Measurements from ENCODE around the gene COL20A1.
A peak's percentile ranks its signal among the peaks of the same experiment; 100 is the strongest.
"Not testable (repeated sequence)": the region's sequence is repeated elsewhere in the genome, so short reads cannot be mapped to it uniquely, and the experiment has no call there.

The COL20A1 gene

GRCh38 chr20:63247671-63248228 is 45.2 kb upstream of the COL20A1 start:
- no peak overlapping the region for H4K91ac ChIP-seq (ENCODE audit: low read depth, low read length)
- no peak overlapping the region for H3K4me3 ChIP-seq (ENCODE audit: low read depth, low read length)
- H2BK5ac ChIP-seq (ENCODE audit: low read depth, low read length, poor library complexity): no peak overlapping the region
- WGBS (ENCODE audit: extremely low coverage, insufficient coverage, insufficient read length): no CpG with 5 or more reads among the region's 24 CpGs
- H3K4me2 ChIP-seq (ENCODE audit: low read length): no peak overlapping the region
- H4K8ac ChIP-seq (ENCODE audit: low read depth, low read length): no peak overlapping the region
- H3K4me1 ChIP-seq (ENCODE audit: control insufficient read depth in 1 of 2, insufficient read depth in 2 of 2, low read length in 2 of 2): peaks cover 2 to 10% of the 10 kb centered on the region in 2 experiments
- no peak overlapping the region for H2AFZ ChIP-seq (ENCODE audit: insufficient read depth, low read length, poor library complexity)
- no peak overlapping the region for H3K27ac ChIP-seq (ENCODE audit: low read depth, low read length)
- no peak overlapping the region for H3K9ac ChIP-seq (ENCODE audit: low read length)
- peak overlapping the region; percentile 8 for H2AK5ac ChIP-seq (ENCODE audit: low read length)
- no peak overlapping the region for H2BK120ac ChIP-seq (ENCODE audit: insufficient read depth, low read length, poor library complexity)
- peaks cover 7% of the 10 kb centered on the region for H3K79me1 ChIP-seq (ENCODE audit: low read length)
- H2BK12ac ChIP-seq (ENCODE audit: low read length): no peak overlapping the region
- H3K18ac ChIP-seq (ENCODE audit: low read length): no peak overlapping the region
- H3K23ac ChIP-seq (ENCODE audit: low read length): no peak overlapping the region
- H3K4ac ChIP-seq (ENCODE audit: low read depth, low read length): no peak overlapping the region
- peaks cover 2% of the 10 kb centered on the region for H3K79me2 ChIP-seq (ENCODE audit: control insufficient read depth, insufficient read depth, low read length, poor library complexity)
- no peak overlapping the region for H4K12ac ChIP-seq (ENCODE audit: low read depth, low read length)
- H3K27me3 ChIP-seq (ENCODE audit: insufficient read depth, low read length): peaks cover 3% of the 10 kb centered on the region
- no peak for DNase-seq
- H3K9me3 ChIP-seq (ENCODE audit: insufficient read depth, low read depth, low read length): peaks cover under 1% of the 10 kb centered on the region
- H3K36me3 ChIP-seq (ENCODE audit: control insufficient read depth in 1 of 2, insufficient read depth in 2 of 2, low read length in 2 of 2): peaks cover 15 to 30% of the 10 kb centered on the region in 2 experiments
- H3K14ac ChIP-seq (ENCODE audit: low read length): no peak overlapping the region

DNA sequence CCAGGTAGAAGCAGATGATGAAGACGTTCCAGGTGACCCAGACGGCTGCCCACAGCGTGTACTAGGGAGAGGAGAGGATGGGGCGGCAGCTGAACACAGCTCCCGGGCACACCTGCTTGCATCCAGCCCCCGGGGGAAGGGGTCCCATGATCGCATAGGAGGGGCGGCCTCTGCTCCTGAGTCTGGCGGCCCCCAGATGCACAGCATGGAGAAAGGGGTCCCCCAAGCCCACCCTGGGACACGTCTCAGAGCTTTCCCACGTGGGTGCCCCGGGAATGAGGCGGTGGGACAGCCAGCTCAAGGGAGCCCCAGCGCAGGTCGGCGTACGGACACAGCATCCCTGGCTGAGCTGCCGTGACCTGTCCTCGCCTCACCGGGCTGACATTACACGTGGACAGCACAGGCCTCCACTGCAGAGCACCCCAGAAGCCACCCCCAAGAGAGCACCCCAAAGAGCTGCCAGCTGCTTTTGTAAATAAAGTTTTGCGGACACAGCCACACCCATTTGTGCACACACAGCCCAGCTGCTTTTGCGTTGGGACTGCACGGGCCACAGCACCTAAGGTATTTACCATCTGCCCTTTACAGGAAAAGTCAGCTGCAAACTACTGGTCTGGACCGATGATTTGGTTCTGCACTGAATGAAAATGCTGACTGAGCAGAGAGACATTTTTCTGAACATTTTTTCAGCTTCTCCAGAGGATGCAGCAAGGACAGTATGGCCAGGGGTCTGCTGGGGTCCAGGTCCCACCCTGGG is 44.0 kb upstream of the COL20A1 start:
- Histone ChIP-seq H3K79me2 (ENCODE audit: control insufficient read depth, insufficient read depth, low read length, poor library complexity) (peaks cover 8% of the 10 kb centered on the region), H2BK120ac (ENCODE audit: insufficient read depth, low read length, poor library complexity) (no peak overlapping the region), H4K12ac (ENCODE audit: low read depth, low read length) (no peak overlapping the region), H4K91ac (ENCODE audit: low read depth, low read length) (no peak overlapping the region), H2AK5ac (ENCODE audit: low read length) (no peak overlapping the region), H3K4me1 (ENCODE audit: control insufficient read depth in 1 of 2, insufficient read depth in 2 of 2, low read length in 2 of 2) (peaks cover 6 to 16% of the 10 kb centered on the region in 2 experiments), H3K9ac (ENCODE audit: low read length) (no peak overlapping the region), H3K18ac (ENCODE audit: low read length) (no peak overlapping the region), H3K4me2 (ENCODE audit: low read length) (no peak overlapping the region), H3K14ac (ENCODE audit: low read length) (no peak overlapping the region), H3K4me3 (ENCODE audit: low read depth, low read length) (no peak overlapping the region), H3K27ac (ENCODE audit: low read depth, low read length) (no peak overlapping the region), H2BK5ac (ENCODE audit: low read depth, low read length, poor library complexity) (no peak overlapping the region), H2AFZ (ENCODE audit: insufficient read depth, low read length, poor library complexity) (no peak overlapping the region), H4K8ac (ENCODE audit: low read depth, low read length) (no peak overlapping the region), H3K9me3 (ENCODE audit: insufficient read depth, low read depth, low read length) (peaks cover 3% of the 10 kb centered on the region), H3K27me3 (ENCODE audit: insufficient read depth, low read length) (peaks cover 10% of the 10 kb centered on the region), H3K79me1 (ENCODE audit: low read length) (peaks cover 17% of the 10 kb centered on the region), H2BK12ac (ENCODE audit: low read length) (no peak overlapping the region), H3K36me3 (ENCODE audit: control insufficient read depth in 1 of 2, insufficient read depth in 2 of 2, low read length in 2 of 2) (peaks cover 15 to 30% of the 10 kb centered on the region in 2 experiments), H3K4ac (ENCODE audit: low read depth, low read length) (no peak overlapping the region), H3K23ac (ENCODE audit: low read length) (no peak overlapping the region)
- WGBS (ENCODE audit: extremely low coverage, insufficient coverage, insufficient read length): no CpG with 5 or more reads among the region's 25 CpGs
- no peak for DNase-seq

- Histone ChIP-seq H3K14ac (ENCODE audit: low read length) (no peak overlapping the region), H2AFZ (ENCODE audit: insufficient read depth, low read length, poor library complexity) (no peak overlapping the region), H3K18ac (ENCODE audit: low read length) (no peak overlapping the region), H3K79me1 (ENCODE audit: low read length) (peaks cover 19% of the 10 kb centered on the region), H2AK5ac (ENCODE audit: low read length) (peak overlapping the region; percentile 1), H3K27me3 (ENCODE audit: insufficient read depth, low read length) (peaks cover 12% of the 10 kb centered on the region), H2BK5ac (ENCODE audit: low read depth, low read length, poor library complexity) (no peak overlapping the region), H4K91ac (ENCODE audit: low read depth, low read length) (peak overlapping the region; percentile 25), H3K4me1 (ENCODE audit: control insufficient read depth in 1 of 2, insufficient read depth in 2 of 2, low read length in 2 of 2) (peaks cover 8 to 16% of the 10 kb centered on the region in 2 experiments), H3K4me3 (ENCODE audit: low read depth, low read length) (no peak overlapping the region), H3K4ac (ENCODE audit: low read depth, low read length) (no peak overlapping the region), H3K4me2 (ENCODE audit: low read length) (no peak overlapping the region), H4K12ac (ENCODE audit: low read depth, low read length) (no peak overlapping the region), H3K36me3 (ENCODE audit: control insufficient read depth in 1 of 2, insufficient read depth in 2 of 2, low read length in 2 of 2) (peaks cover 15 to 28% of the 10 kb centered on the region in 2 experiments), H3K27ac (ENCODE audit: low read depth, low read length) (no peak overlapping the region), H2BK120ac (ENCODE audit: insufficient read depth, low read length, poor library complexity) (no peak overlapping the region), H3K23ac (ENCODE audit: low read length) (no peak overlapping the region), H3K9ac (ENCODE audit: low read length) (no peak overlapping the region), H3K9me3 (ENCODE audit: insufficient read depth, low read depth, low read length) (peaks cover 3% of the 10 kb centered on the region), H3K79me2 (ENCODE audit: control insufficient read depth, insufficient read depth, low read length, poor library complexity) (peaks cover 11% of the 10 kb centered on the region), H2BK12ac (ENCODE audit: low read length) (no peak overlapping the region), H4K8ac (ENCODE audit: low read depth, low read length) (no peak overlapping the region)
- DNase-seq: no peak
- WGBS (ENCODE audit: extremely low coverage, insufficient coverage, insufficient read length): no CpG with 5 or more reads among the region's 15 CpGs
Observed at GRCh38 chr20:63249891-63250290, 43.1 kb upstream of the COL20A1 start.

DNA sequence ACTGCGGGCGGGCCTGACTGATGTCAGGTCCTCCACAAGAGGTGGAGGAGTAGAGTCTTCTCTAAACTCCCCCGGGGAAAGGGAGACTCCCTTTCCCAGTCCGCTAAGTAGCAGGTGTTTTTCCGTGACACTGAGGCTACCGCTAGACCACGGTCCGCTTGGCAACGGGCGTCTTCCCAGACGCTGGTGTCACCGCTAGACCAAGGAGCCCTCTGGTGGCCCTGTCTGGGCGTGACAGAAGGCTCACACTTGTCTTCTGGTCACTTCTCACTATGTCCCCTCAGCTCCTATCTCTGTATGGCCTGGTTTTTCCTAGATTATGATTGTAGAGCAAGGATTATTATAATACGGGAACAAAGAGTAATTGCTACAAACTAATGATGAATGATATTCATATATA is 41.6 kb upstream of the COL20A1 start:
- H3K4me2 ChIP-seq (ENCODE audit: low read length); H3K9me3 ChIP-seq (ENCODE audit: insufficient read depth, low read depth, low read length); H3K23ac ChIP-seq (ENCODE audit: low read length); H3K4me3 ChIP-seq (ENCODE audit: low read depth, low read length); H3K4ac ChIP-seq (ENCODE audit: low read depth, low read length); H3K9ac ChIP-seq (ENCODE audit: low read length); H3K18ac ChIP-seq (ENCODE audit: low read length); H2BK12ac ChIP-seq (ENCODE audit: low read length); H3K14ac ChIP-seq (ENCODE audit: low read length); H4K91ac ChIP-seq (ENCODE audit: low read depth, low read length); H2AK5ac ChIP-seq (ENCODE audit: low read length); H2BK5ac ChIP-seq (ENCODE audit: low read depth, low read length, poor library complexity); H2BK120ac ChIP-seq (ENCODE audit: insufficient read depth, low read length, poor library complexity); H3K27ac ChIP-seq (ENCODE audit: low read depth, low read length); H4K12ac ChIP-seq (ENCODE audit: low read depth, low read length); H4K8ac ChIP-seq (ENCODE audit: low read depth, low read length); H2AFZ ChIP-seq (ENCODE audit: insufficient read depth, low read length, poor library complexity): not testable (repeated sequence)
- Histone ChIP-seq H3K27me3 (ENCODE audit: insufficient read depth, low read length) (peaks cover 12% of the 10 kb centered on the region), H3K79me1 (ENCODE audit: low read length) (peaks cover 25% of the 10 kb centered on the region), H3K36me3 (ENCODE audit: control insufficient read depth in 1 of 2, insufficient read depth in 2 of 2, low read length in 2 of 2) (peaks cover 13 to 23% of the 10 kb centered on the region in 2 experiments), H3K4me1 (ENCODE audit: control insufficient read depth in 1 of 2, insufficient read depth in 2 of 2, low read length in 2 of 2) (peaks cover 8 to 25% of the 10 kb centered on the region in 2 experiments), H3K79me2 (ENCODE audit: control insufficient read depth, insufficient read depth, low read length, poor library complexity) (peaks cover 11% of the 10 kb centered on the region)
- peak in 1 of 2 donors; percentile 54 for DNase-seq
- no CpG with 5 or more reads among the region's 14 CpGs for WGBS (ENCODE audit: extremely low coverage, insufficient coverage, insufficient read length)

All from trophoblast cell (in vitro differentiated cells and primary cell).